Activated naive CD4-positive, alpha-beta T cell treated with anti-CD3 and anti-CD28 coated beads, Interleukin-2, amount 10 ng/mL, durations not matched to agents 7 days and 5 days (primary cell): ENCODE results near the gene TNRC6B.
"Not testable (repeated sequence)": the region's sequence is repeated elsewhere in the genome, so short reads cannot be mapped to it uniquely, and the experiment has no call there.

ENCODE experiments used
- CTCF ChIA-PET: fragments of 350-600 bp; sonication (Branson Sonifier 250); formaldehyde crosslinking; loops from one replicate; lab custom pipeline; 2021; ENCODE audit warnings: antibody characterized with exemption; lab: Charles Lee
- DNase-seq: peaks from one replicate; pipeline ENCODE4 v3.0.0-alpha.2; 2020
- H3K27ac Mint-ChIP-seq: one replicate; pipeline ENCODE4 v1.8.0; 2021; ENCODE audit warnings: mild to moderate bottlenecking, moderate library complexity, mixed read lengths
- H3K27me3 Mint-ChIP-seq: one replicate; pipeline ENCODE4 v1.8.0; 2021; ENCODE audit warnings: mild to moderate bottlenecking, mixed read lengths
- H3K36me3 Mint-ChIP-seq: one replicate; pipeline ENCODE4 v1.8.0; 2021; ENCODE audit warnings: mixed read lengths
- H3K4me1 Mint-ChIP-seq: one replicate; pipeline ENCODE4 v1.8.0; 2021; ENCODE audit warnings: mixed read lengths
- H3K4me3 Mint-ChIP-seq: one replicate; pipeline ENCODE4 v1.8.0; 2021; ENCODE audit warnings: mild to moderate bottlenecking, moderate library complexity, mixed read lengths
- H3K9me3 Mint-ChIP-seq: one replicate; pipeline ENCODE4 v1.8.0; 2021; ENCODE audit warnings: mixed read lengths

The TNRC6B gene

DNA sequence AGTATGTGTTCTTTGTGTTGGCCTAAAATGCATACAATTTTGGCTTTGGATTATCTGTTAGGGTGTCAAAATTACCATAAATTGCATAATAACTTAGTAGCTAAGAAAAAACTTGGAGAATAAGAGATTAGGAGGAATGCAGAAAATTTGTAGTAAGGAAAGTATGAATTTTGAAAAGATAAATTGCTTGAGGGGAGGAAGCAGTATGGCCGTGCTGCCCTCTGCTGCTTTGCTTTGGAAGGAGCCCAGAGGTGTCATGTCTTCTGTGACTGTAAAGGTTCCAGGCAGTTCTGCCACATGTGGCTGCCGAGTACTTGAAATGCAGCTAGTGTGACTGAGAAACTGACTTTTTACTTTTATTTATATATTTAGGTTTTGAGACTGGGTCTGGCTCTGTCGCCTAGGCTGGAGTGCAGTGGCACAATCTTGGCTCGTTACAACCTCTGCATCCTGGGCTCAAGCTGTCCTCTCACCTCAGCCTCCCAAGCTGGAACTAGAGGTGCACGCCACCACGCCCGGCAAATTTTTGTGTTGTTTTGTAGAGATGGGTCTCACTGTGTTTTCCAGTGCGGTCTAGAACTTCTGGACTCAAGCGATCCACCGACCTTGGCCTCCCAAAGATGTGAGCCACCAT, 170.4 kb downstream of the TNRC6B start:
- Mint-ChIP-seq H3K27me3 (no peaks in the 10 kb centered on the region), H3K36me3 (peaks cover 34% of the 10 kb centered on the region), H3K4me1 (peaks cover 39% of the 10 kb centered on the region), H3K9me3 (no peaks in the 10 kb centered on the region), H3K4me3 (peak overlapping the region; percentile 98), H3K27ac (peak overlapping the region; percentile 100)
- DNase-seq: peak; percentile 83
- CTCF ChIA-PET: interaction anchor here (0.6 to 4.0 kb wide), 44 partner anchors 9 to 813 kb away, joined by 3 to 28 read pairs (median 3); partner anchors contain the start of gene TNRC6B

- Mint-ChIP-seq H3K36me3 (peaks cover 46% of the 10 kb centered on the region), H3K4me1 (peaks cover 12% of the 10 kb centered on the region), H3K27me3 (no peaks in the 10 kb centered on the region), H3K27ac (no peak overlapping the region), H3K4me3 (no peak overlapping the region), H3K9me3 (no peaks in the 10 kb centered on the region)
- DNase-seq: no peak
- CTCF ChIA-PET: no interaction called here
Observed at GRCh38 chr22:40352763-40353162, 175.0 kb downstream of the TNRC6B start.

DNA sequence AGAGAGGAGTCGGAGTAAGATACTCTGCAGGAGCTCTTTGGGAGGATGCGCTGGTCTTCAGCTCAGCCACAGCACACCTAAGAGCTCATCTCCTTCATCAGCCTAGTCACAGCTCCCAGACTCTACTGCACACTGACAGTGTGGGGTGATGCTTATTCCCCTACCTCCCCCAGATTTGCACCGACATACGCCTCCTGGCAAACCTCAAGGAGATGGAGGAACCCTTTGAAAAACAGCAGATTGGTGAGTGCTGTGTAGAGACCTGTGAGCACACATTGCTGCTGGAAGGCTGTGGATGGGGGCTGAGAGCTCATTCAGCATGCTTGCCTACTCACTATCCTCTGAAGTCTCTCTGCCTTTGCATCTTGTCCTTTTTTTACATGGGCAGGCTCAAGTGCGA, 183.4 kb downstream of the TNRC6B start:
- Mint-ChIP-seq H3K4me1 (no peaks in the 10 kb centered on the region), H3K9me3 (no peaks in the 10 kb centered on the region), H3K4me3 (no peak overlapping the region), H3K27ac (no peak overlapping the region), H3K36me3 (peaks cover 72% of the 10 kb centered on the region), H3K27me3 (no peaks in the 10 kb centered on the region)
- CTCF ChIA-PET: no interaction called here
- no peak for DNase-seq

DNA sequence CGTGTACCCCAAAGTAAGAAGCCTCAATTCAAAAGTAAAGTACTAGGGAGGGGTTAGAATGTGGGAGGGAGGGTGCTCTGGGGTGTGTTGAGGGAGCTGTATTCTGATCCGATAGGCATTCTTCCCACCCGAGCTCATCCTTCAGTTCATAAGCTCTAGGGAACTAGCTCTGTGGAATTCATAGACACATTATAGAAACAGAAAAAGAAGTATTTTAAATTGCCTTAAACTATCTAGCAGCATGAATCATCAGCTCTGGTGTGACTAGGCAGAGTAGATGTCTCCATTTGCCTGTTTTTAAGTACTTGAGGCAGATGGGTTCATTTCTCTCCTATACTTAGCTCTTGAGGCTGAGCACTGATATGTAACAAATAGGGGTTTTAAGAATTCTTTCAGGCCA, 185.3 kb downstream of the TNRC6B start:
- peaks cover 78% of the 10 kb centered on the region for H3K36me3 Mint-ChIP-seq
- CTCF ChIA-PET: interaction anchor here (0.6 kb wide), 2 partner anchors 421 to 551 kb away, joined by 3 read pairs; no protein-coding TSS in a partner anchor
- no peak overlapping the region for H3K27ac Mint-ChIP-seq

GRCh38 chr22:40364431-40364830, 186.7 kb downstream of the TNRC6B start:
- CTCF ChIA-PET: no interaction called here
- DNase-seq: no peak
- Mint-ChIP-seq H3K36me3 (peaks cover 72% of the 10 kb centered on the region), H3K9me3 (no peaks in the 10 kb centered on the region), H3K4me1 (peaks cover under 1% of the 10 kb centered on the region), H3K4me3 (no peak overlapping the region), H3K27ac (peak overlapping the region; percentile 6), H3K27me3 (no peaks in the 10 kb centered on the region)

More for the DNA sequence above, 185.3 kb downstream of the TNRC6B start:
- Mint-ChIP-seq H3K9me3 (no peaks in the 10 kb centered on the region), H3K4me3 (no peak overlapping the region), H3K27me3 (no peaks in the 10 kb centered on the region), H3K4me1 (no peaks in the 10 kb centered on the region)
- DNase-seq: no peak

DNA sequence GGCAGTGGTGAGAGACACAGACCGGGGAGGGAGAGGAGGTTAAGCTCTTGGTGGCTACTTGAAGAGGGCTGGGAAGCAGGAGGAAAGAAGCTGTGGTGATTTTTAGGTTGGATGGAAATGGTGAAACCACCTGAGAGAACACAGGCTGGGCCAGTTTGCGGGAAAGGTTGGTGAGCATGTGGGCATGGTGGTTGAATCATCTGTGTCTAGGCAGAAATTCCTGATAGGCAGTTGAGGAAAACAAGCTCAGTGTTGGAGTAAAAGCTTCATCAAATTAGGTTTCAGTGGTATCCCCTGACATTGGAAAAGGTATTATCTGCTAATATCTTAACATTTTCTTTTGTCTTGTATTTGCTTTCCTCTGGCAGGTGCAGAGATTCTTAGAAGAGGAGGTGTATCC, 188.3 kb downstream of the TNRC6B start:
- peaks cover 68% of the 10 kb centered on the region for H3K36me3 Mint-ChIP-seq
- H3K4me3 Mint-ChIP-seq: no peak overlapping the region
- CTCF ChIA-PET: no interaction called here
- no peak for DNase-seq
- peaks cover 8% of the 10 kb centered on the region for H3K4me1 Mint-ChIP-seq
- H3K27ac Mint-ChIP-seq: no peak overlapping the region
- H3K27me3 Mint-ChIP-seq: no peaks in the 10 kb centered on the region
- H3K9me3 Mint-ChIP-seq: no peaks in the 10 kb centered on the region

DNA sequence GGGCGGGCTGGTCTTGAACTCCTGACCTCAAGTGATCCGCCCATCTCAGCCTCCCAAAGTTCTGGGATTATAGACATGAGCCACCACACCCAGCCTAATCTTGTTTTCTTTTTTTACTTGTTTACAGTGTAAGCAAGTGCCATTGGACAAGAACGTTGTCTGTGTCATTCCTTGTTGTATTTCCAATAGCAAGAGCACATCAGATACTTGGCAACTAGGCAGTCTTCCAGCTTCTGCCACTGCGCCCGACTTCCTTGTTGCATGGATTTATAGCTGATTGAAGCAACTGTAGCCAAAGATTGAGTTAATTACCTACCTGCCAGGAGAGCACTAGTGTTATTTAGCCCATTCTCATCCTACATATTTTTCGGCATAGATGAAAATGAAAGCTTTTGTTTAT, 189.6 kb downstream of the TNRC6B start:
- Mint-ChIP-seq H3K9me3 (no peaks in the 10 kb centered on the region), H3K4me1 (peaks cover 15% of the 10 kb centered on the region), H3K4me3 (no peak overlapping the region), H3K27ac (peak overlapping the region; percentile 4), H3K27me3 (no peaks in the 10 kb centered on the region), H3K36me3 (peaks cover 60% of the 10 kb centered on the region)
- no peak for DNase-seq
- CTCF ChIA-PET: no interaction called here

DNA sequence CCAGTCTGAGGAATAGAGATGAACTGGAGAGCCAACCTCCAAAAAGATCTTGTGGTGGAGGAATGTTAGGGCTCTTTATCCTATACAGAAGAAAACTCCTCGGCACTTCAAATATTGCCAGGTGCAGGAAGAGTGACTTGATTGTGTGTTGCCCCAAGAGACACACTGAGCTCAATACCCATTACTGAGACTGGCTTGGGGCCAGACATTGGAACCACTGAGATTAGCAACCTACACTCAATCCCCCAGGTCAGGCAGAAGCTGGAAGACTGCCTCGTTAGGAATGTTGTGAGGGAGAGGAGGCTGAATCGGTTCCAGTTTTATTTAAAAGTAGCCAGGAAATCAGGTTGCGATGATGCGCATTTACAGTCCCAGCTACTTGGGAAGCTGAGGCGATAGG, 190.3 kb downstream of the TNRC6B start:
- no peaks in the 10 kb centered on the region for H3K9me3 Mint-ChIP-seq
- peak overlapping the region; percentile 77 for H3K27ac Mint-ChIP-seq
- no peak overlapping the region for H3K4me3 Mint-ChIP-seq
- DNase-seq: no peak
- peaks cover 22% of the 10 kb centered on the region for H3K4me1 Mint-ChIP-seq
- no peaks in the 10 kb centered on the region for H3K27me3 Mint-ChIP-seq
- CTCF ChIA-PET: no interaction called here
- peaks cover 60% of the 10 kb centered on the region for H3K36me3 Mint-ChIP-seq

DNA sequence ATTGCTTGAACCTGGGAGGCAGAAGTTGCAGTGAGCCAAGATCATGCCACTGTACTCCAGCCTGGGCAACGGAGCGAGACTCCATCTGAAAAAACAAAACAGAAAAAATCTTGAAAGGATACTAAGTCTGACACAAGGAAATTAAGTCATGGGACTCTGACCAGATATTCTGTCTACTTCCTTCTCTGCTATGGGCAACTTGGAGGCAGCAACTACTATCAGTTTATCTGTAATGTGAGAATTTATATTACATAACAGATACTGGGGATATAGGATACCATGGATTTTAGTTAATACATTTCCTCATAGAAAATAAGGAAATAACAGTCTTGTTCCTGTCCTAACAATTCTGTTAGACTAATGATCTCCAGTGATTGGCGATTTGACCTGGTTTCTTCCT, 191.1 kb downstream of the TNRC6B start:
- CTCF ChIA-PET: no interaction called here
- Mint-ChIP-seq H3K4me1 (peaks cover 22% of the 10 kb centered on the region), H3K27me3 (no peaks in the 10 kb centered on the region), H3K36me3 (peaks cover 57% of the 10 kb centered on the region), H3K27ac (peak overlapping the region; percentile 77), H3K9me3 (no peaks in the 10 kb centered on the region), H3K4me3 (no peak overlapping the region)
- no peak for DNase-seq

- H3K4me3 Mint-ChIP-seq: no peak overlapping the region
- no peak overlapping the region for H3K27ac Mint-ChIP-seq
- CTCF ChIA-PET: no interaction called here
- H3K4me1 Mint-ChIP-seq: peaks cover 29% of the 10 kb centered on the region
- no peaks in the 10 kb centered on the region for H3K27me3 Mint-ChIP-seq
- H3K36me3 Mint-ChIP-seq: peaks cover 28% of the 10 kb centered on the region
- H3K9me3 Mint-ChIP-seq: no peaks in the 10 kb centered on the region
- no peak for DNase-seq
Observed at GRCh38 chr22:40374567-40374966, 196.8 kb downstream of the TNRC6B start.

DNA sequence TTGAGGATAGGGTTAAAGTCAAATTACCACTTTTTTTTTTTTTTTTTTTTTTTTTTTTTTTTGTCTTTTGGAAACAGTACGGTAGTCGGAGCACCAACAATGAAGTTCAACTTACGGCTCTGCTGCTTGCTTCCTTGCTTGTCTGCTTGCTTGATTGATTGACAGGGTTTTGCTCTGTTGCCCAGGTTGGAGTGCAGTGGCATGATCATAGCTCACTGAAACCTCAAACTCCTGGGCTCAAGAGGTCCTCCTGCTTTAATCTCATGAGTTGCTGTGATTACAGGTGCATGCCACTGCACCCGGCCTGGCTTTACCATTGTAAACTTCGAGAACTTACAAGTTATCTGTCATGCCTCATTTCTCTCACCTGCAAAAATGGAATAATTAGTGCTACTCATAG, 198.4 kb downstream of the TNRC6B start:
- no peak overlapping the region for H3K4me3 Mint-ChIP-seq

DNA sequence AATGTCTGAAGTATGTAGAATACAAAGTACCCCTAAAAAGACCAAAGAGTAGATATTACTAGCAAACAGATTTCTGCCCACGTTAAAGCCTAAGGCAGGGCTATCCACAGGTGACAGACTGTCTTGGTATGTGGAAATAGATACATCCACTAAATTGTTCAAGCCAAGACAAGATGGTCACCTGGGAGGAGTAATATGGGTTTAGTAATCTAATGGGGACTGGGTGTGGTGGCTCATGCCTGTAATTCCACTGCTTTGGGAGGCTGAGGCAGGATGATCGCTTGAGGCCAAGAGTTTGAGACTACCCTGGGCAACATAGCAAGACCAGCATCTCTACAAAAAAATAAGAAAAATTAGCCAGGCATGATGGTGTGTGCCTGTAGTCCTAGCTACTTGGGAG, 200.2 kb downstream of the TNRC6B start:
- no peak overlapping the region for H3K27ac Mint-ChIP-seq
- no peaks in the 10 kb centered on the region for H3K27me3 Mint-ChIP-seq
- H3K4me1 Mint-ChIP-seq: peaks cover 19% of the 10 kb centered on the region
- H3K36me3 Mint-ChIP-seq: peaks cover 21% of the 10 kb centered on the region
- H3K9me3 Mint-ChIP-seq: no peaks in the 10 kb centered on the region
- no peak overlapping the region for H3K4me3 Mint-ChIP-seq
- no peak for DNase-seq
- CTCF ChIA-PET: interaction anchor here (0.7 to 0.9 kb wide), 2 partner anchors 20 to 508 kb away, joined by 3 read pairs; no protein-coding TSS in a partner anchor

More for the DNA sequence above, 198.4 kb downstream of the TNRC6B start:
- no peak for DNase-seq
- H3K27ac Mint-ChIP-seq: no peak overlapping the region
- no peaks in the 10 kb centered on the region for H3K27me3 Mint-ChIP-seq
- H3K9me3 Mint-ChIP-seq: no peaks in the 10 kb centered on the region
- H3K4me1 Mint-ChIP-seq: peaks cover 24% of the 10 kb centered on the region
- CTCF ChIA-PET: no interaction called here
- H3K36me3 Mint-ChIP-seq: peaks cover 25% of the 10 kb centered on the region

DNA sequence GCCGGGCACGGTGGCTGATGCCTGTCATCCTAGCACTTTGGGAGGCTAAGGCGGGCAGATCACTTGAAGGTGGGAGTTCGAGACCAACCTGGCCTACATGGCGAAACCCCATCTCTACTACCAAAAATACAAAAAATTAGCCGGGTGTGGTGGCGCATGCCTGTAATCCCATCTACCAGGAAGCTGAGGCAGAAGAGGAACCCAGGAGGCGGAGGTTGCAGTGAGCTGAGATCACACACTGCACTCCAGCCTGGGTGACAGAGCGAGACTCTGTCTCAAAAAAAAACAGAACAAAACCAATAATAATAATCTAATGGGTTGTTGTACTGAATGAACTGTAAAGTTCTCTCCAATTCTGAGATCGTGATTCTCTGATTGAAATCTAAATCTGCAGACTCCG, 200.7 kb downstream of the TNRC6B start:
- H3K9me3 Mint-ChIP-seq, H3K4me3 Mint-ChIP-seq, H3K27me3 Mint-ChIP-seq, H3K27ac Mint-ChIP-seq, DNase-seq: not testable (repeated sequence)
- CTCF ChIA-PET: interaction anchor here (0.6 to 1.8 kb wide), 3 partner anchors 19 to 231 kb away, joined by 3 to 5 read pairs (median 3); no protein-coding TSS in a partner anchor
- Mint-ChIP-seq H3K4me1 (peaks cover 24% of the 10 kb centered on the region), H3K36me3 (peaks cover 19% of the 10 kb centered on the region)

DNA sequence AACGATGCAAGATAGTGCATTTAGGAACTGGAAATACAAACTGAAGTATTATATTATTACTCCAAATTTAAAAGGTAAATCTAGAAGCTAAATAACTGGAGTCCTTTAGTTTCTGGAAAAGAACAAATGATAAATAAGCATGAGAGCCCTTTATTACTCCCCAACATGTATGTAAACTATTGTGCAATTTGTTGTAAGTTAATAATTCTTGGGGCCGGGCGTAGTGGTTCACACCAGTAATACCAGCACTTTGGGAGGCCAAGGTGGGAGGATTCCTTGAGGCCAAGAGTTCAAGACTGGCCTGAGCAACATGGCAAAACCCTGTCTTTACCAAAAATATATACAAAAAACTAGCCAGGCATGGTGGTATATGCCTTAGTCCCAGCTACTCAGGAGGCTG, 203.7 kb downstream of the TNRC6B start:
- Mint-ChIP-seq H3K4me1 (peaks cover 47% of the 10 kb centered on the region), H3K9me3 (no peaks in the 10 kb centered on the region)

GRCh38 chr22:40383905-40384304, 206.2 kb downstream of the TNRC6B start:
- peak overlapping the region; percentile 20 for H3K27ac Mint-ChIP-seq
- no peaks in the 10 kb centered on the region for H3K27me3 Mint-ChIP-seq
- DNase-seq: no peak
- no peak overlapping the region for H3K4me3 Mint-ChIP-seq
- peaks cover 28% of the 10 kb centered on the region for H3K36me3 Mint-ChIP-seq
- H3K4me1 Mint-ChIP-seq: peaks cover 63% of the 10 kb centered on the region
- CTCF ChIA-PET: interaction anchor here (1.6 kb wide), 1 partner anchor 15 kb away, joined by 4 read pairs; no protein-coding TSS in a partner anchor
- no peaks in the 10 kb centered on the region for H3K9me3 Mint-ChIP-seq

More for the DNA sequence above, 203.7 kb downstream of the TNRC6B start:
- peaks cover 15% of the 10 kb centered on the region for H3K36me3 Mint-ChIP-seq
- CTCF ChIA-PET: no interaction called here
- H3K27me3 Mint-ChIP-seq: no peaks in the 10 kb centered on the region
- DNase-seq: no peak
- no peak overlapping the region for H3K4me3 Mint-ChIP-seq
- no peak overlapping the region for H3K27ac Mint-ChIP-seq
